ENCODE results near the gene CDHR2. TPM values are rescaled to one million over a fixed set of nuclear protein-coding genes. Genes with fewer than 3 reads are reported as not detected.

The CDHR2 gene
- total and polyA plus RNA-seq, 2 donors (not counting 3 experiments of a cell fraction or from before 2014, with no cell fraction given): not detected

DNA sequence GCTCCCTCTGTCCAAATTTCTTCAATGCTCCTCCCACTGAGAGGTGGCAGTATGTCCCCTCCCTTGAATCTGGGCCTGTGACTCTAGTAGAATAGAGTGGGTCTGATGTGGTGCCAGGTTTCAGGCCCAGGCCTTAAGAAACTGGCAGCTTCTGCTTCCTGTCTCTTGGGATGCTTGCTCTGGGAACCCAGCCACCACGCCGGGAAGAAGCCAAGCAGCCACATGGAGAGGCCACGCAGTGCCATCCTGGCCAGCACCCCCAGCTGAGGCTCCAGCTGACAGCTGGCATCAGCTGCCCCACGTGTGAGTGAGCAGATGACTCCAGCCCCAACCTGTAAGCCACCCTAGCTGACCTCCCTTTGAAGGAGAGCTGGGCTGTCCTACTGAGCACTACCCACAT lies 90.8 kb downstream of the CDHR2 start:
- no TSS peak for BruUV-seq (replicated peaks)
- Histone ChIP-seq H4K20me1 (replicated peaks; ENCODE audit: control insufficient read depth, extremely low read depth, insufficient read depth, low read length) (no peaks in the 10 kb centered on the region), H3K4me1 (ENCODE audit: control insufficient read depth, extremely low read depth, insufficient read depth, low read length) (no peaks in the 10 kb centered on the region), H3K9me3 (replicated peaks; ENCODE audit: control insufficient read depth, insufficient read depth, low read length) (no peaks in the 10 kb centered on the region), H3K27me3 (ENCODE audit: control insufficient read depth in 2 of 2, insufficient read depth in 2 of 2, low read length in 2 of 2) (peaks cover 6 to 15% of the 10 kb centered on the region in 2 experiments), H3K27ac (ENCODE audit: insufficient read depth, low read depth, low read length) (no peak overlapping the region), H3K9me1 (replicated peaks; ENCODE audit: control insufficient read depth, extremely low read depth, insufficient read depth, low read length) (no peaks in the 10 kb centered on the region), H3K9ac (replicated peaks; ENCODE audit: extremely low read depth, insufficient read depth, low read length) (no peak overlapping the region), H2AFZ (ENCODE audit: low read depth, low read length) (no peak overlapping the region), H3K4me2 (ENCODE audit: insufficient read depth, low read length) (no peak overlapping the region), H3K4me3 (replicated peaks in 1 of 3; ENCODE audit: insufficient read depth in 1 of 3, low read depth in 1 of 3, low read length in 3 of 3) (no peak overlapping the region), H3K79me2 (ENCODE audit: control insufficient read depth, insufficient read depth, low read length) (no peaks in the 10 kb centered on the region), H3K36me3 (ENCODE audit: control insufficient read depth in 2 of 2, extremely low read depth in 1 of 2, insufficient read depth in 2 of 2, low read length in 2 of 2) (no peaks in the 10 kb centered on the region)
- FAIRE-seq (no peak), DNase-seq (ENCODE audit: low read depth, low spot score) (no peak)
- dilution Hi-C loops (cut with MboI; ENCODE audit: extremely low pct_ligation_motif_present, low sequenced_read_pairs) (no loop called here), intact Hi-C loops (cut with micrococcal nuclease) (no loop called here)
- CTCF ChIA-PET: interaction anchor here (1.6 to 2.0 kb wide), 2 partner anchors 14 to 21 kb away, joined by 3 to 9 read pairs; no protein-coding TSS in a partner anchor
- POLR2A ChIA-PET: no interaction called here
- TF ChIP-seq GATA2 (IDR thresholded peaks at IDR 0.05; ENCODE audit: insufficient read depth, insufficient read length, low read depth, low read length) (no peak), POLR2AphosphoS5 (IDR thresholded peaks at IDR 0.05; ENCODE audit: insufficient read depth, low read depth, low read length) (no peak), MYC (IDR thresholded peaks at IDR 0.05; ENCODE audit: low read depth, low read length) (no peak), EZH2 (IDR thresholded peaks at IDR 0.05; ENCODE audit: borderline replicate concordance, low read depth, low read length, severe bottlenecking) (no peak), POLR2A (IDR thresholded peaks at IDR 0.05; ENCODE audit: low read depth, low read length) (no peak), JUN (IDR thresholded peaks at IDR 0.05; ENCODE audit: borderline replicate concordance, insufficient read depth, insufficient read length, low read depth) (no peak), FOS (IDR thresholded peaks at IDR 0.05; ENCODE audit: borderline replicate concordance, insufficient read depth, low read length) (no peak)
- TF ChIP-seq, protein P1, sequence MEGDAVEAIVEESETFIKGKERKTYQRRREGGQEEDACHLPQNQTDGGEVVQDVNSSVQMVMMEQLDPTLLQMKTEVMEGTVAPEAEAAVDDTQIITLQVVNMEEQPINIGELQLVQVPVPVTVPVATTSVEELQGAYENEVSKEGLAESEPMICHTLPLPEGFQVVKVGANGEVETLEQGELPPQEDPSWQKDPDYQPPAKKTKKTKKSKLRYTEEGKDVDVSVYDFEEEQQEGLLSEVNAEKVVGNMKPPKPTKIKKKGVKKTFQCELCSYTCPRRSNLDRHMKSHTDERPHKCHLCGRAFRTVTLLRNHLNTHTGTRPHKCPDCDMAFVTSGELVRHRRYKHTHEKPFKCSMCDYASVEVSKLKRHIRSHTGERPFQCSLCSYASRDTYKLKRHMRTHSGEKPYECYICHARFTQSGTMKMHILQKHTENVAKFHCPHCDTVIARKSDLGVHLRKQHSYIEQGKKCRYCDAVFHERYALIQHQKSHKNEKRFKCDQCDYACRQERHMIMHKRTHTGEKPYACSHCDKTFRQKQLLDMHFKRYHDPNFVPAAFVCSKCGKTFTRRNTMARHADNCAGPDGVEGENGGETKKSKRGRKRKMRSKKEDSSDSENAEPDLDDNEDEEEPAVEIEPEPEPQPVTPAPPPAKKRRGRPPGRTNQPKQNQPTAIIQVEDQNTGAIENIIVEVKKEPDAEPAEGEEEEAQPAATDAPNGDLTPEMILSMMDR (IDR thresholded peaks at IDR 0.05; ENCODE audit: extremely low read depth in 1 of 2, insufficient read depth in 1 of 2, low read depth in 1 of 2, low read length in 2 of 2): no peak
- TF ChIP-seq, protein P2, sequence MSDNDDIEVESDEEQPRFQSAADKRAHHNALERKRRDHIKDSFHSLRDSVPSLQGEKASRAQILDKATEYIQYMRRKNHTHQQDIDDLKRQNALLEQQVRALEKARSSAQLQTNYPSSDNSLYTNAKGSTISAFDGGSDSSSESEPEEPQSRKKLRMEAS (IDR thresholded peaks at IDR 0.05; ENCODE audit: insufficient read depth, insufficient read length): no peak

Data from endothelial cell of umbilical vein (primary cell).